Ovary (tissue), 9 donors: ENCODE data around the gene APBA1. TPM values are rescaled to one million over a fixed set of nuclear protein-coding genes. Genes with fewer than 3 reads are reported as not detected.

Experiments
- DNase-seq, 5 donors: peaks; one replicate each; pipeline ENCODE4 v3.0.0-alpha.2; 2019 to 2020
- H3K27ac ChIP-seq, 2 donors: fragments of 200-600 bp; one replicate each; pipeline versions ENCODE4 v1.5.1 to v1.8.0; 2019 to 2022
- H3K27me3 ChIP-seq: fragments of 200-600 bp; one replicate; pipeline ENCODE4 v1.8.0; 2022
- H3K36me3 ChIP-seq: fragments of 200-600 bp; sonication (generic); one replicate; pipeline ENCODE4 v1.5.1; 2019
- H3K4me1 ChIP-seq: one replicate; pipeline ENCODE4 v1.8.1; 2013; ENCODE audit warnings: mild to moderate bottlenecking, moderate library complexity; ENCODE audit not compliant: insufficient read depth
- H3K4me3 ChIP-seq: fragments of 200-600 bp; sonication (generic); one replicate; pipeline ENCODE4 v1.5.1; 2017
- H3K9me3 ChIP-seq, 2 donors: fragments of 200-600 bp in 1 of 2; sonication (generic) in 1 of 2; one replicate each; pipeline versions ENCODE4 v1.5.1 to v1.8.1; 2013 to 2019; ENCODE audit warnings: mild to moderate bottlenecking in 1 of 2, moderate library complexity in 1 of 2
- CTCF ChIP-seq, 3 donors: fragments of 450-650 bp in 2 of 3; fragments of 200-600 bp in 1 of 3; IDR thresholded peaks; one replicate each; pipeline versions ENCODE4 v1.5.1 to v1.8.0; 2016 to 2022; ENCODE audit warnings: antibody characterized with exemption in 3 of 3, mild to moderate bottlenecking in 1 of 3
- EP300 ChIP-seq: sonication (generic); formaldehyde crosslinking; IDR thresholded peaks from one replicate; pipeline ENCODE4 v1.6.1; 2017; ENCODE audit warnings: antibody characterized with exemption
- POLR2A ChIP-seq: fragments of 450-650 bp; IDR thresholded peaks from one replicate; pipeline ENCODE4 v1.6.1; 2017; ENCODE audit warnings: antibody characterized with exemption, mild to moderate bottlenecking, moderate library complexity
- WGBS, 3 donors: extraction: QIAGEN DNeasy Blood & Tissue Kit in 1 of 3; methylation state at CpG; one replicate each; pipeline versions ENCODE4 v1.1.5 to v1.1.7; 2013 to 2017; 5-methylcytosine and 5-hydroxymethylcytosine counted together
- intact Hi-C, 4 donors: fragments of 100-400 bp; cut with DNase I; formaldehyde crosslinking; loops; one replicate each; pipeline versions ENCODE4 v1.11.0 to v1.15.1; 2022 to 2023
- polyA plus RNA-seq, 2 donors: library from polyadenylated mRNA; stranded (reverse); fragments of 200-250 nt in 1 of 2; fragments of 350-450 nt in 1 of 2; fragmentation: Illumina TruSeq in 1 of 2; extraction: RNeasy Lipid Tissue Mini Kit (QIAGEN cat#74804) in 1 of 2; gene quantifications; one replicate each; pipeline ENCODE4 v1.2.3, GENCODE V29; 2013 to 2014
- total RNA-seq, 7 donors: library from RNA; depleted of rRNA in 2 of 7; stranded (reverse); fragments of >200 nt in 2 of 7; fragmentation: NEBNext Ultra II Directional in 3 of 7; extraction: Animal tissue kit (Norgen Biotek cat#: 25700) in 3 of 7; gene quantifications; one replicate each; pipeline versions ENCODE4 v1.1.0 to v1.2.4, GENCODE V29; 2016 to 2023
- donor health status: DM: no; HTN: no; CAD: no; lungs with moderate emphysema.
- donor health status: DM: no; HTN: no; CAD: no.
- donor health status: Bipolar disorder and iron deficiency.
- donor health status: DM: yes; HTN: yes; CAD: no.
- donor health status: DM: no; HTN: no; CAD: no.
- donor health status: DM: yes; HTN: yes; CAD: no.

The APBA1 gene
- total and polyA plus RNA-seq, 9 donors, result 2.8 to 17.6 (median 12.9) TPM

- 71 to 87% (median 79%) methylated on average over 4 of the region's 4 CpGs for WGBS, 3 donors
- no peak overlapping the region for H3K4me3 ChIP-seq
- intact Hi-C loops, result loop anchor here in 3 of 4 donors (5.0 kb wide), 1 partner anchor 124 kb away; no protein-coding TSS in a partner anchor
These were observed 125.9 kb downstream of the APBA1 start for GRCh38 chr9:69546265-69546664.

GRCh38 chr9:69542942-69543704 lies 129.0 kb downstream of the APBA1 start:
- H3K27me3 ChIP-seq, result no peaks in the 10 kb centered on the region
- WGBS, 3 donors, result 47 to 59% (median 51%) methylated on average over 7 of the region's 7 CpGs
- intact Hi-C loops, result no loop called here

More at GRCh38 chr9:69546265-69546664, 125.9 kb downstream of the APBA1 start:
- TF ChIP-seq POLR2A (no peak), EP300 (no peak), CTCF (IDR thresholded peaks at IDR 0.05) (no peak)
- DNase-seq, result no peak
- Histone ChIP-seq H3K36me3 (no peaks in the 10 kb centered on the region), H3K27me3 (no peaks in the 10 kb centered on the region), H3K9me3 (no peaks in the 10 kb centered on the region), H3K4me1 (no peaks in the 10 kb centered on the region), H3K27ac (no peak overlapping the region)

GRCh38 chr9:69542058-69542457 lies 130.1 kb downstream of the APBA1 start:
- Histone ChIP-seq H3K27ac (no peak overlapping the region), H3K4me1 (no peaks in the 10 kb centered on the region), H3K4me3 (no peak overlapping the region), H3K27me3 (no peaks in the 10 kb centered on the region), H3K9me3 (no peaks in the 10 kb centered on the region), H3K36me3 (no peaks in the 10 kb centered on the region)
- TF ChIP-seq CTCF (IDR thresholded peaks at IDR 0.05) (no peak), POLR2A (no peak), EP300 (no peak)
- intact Hi-C loops, result no loop called here
- no peak for DNase-seq
- WGBS, 3 donors, result 97 to 98% (median 98%) methylated on average over 6 of the region's 6 CpGs

More at GRCh38 chr9:69542942-69543704, 129.0 kb downstream of the APBA1 start:
- Histone ChIP-seq H3K4me3 (no peak overlapping the region), H3K4me1 (no peaks in the 10 kb centered on the region), H3K9me3 (no peaks in the 10 kb centered on the region), H3K27ac (no peak overlapping the region), H3K36me3 (no peaks in the 10 kb centered on the region)
- TF ChIP-seq CTCF (IDR thresholded peaks at IDR 0.05) (no peak), EP300 (no peak), POLR2A (no peak)
- DNase-seq, result no peak

- H3K4me1 ChIP-seq, result no peaks in the 10 kb centered on the region
- TF ChIP-seq EP300 (no peak), CTCF (IDR thresholded peaks at IDR 0.05) (no peak), POLR2A (no peak)
- intact Hi-C loops, result loop anchor here in 2 of 4 donors (10.0 kb wide), 2 partner anchors 111 to 401 kb away; no protein-coding TSS in a partner anchor
- H3K27ac ChIP-seq, result no peak overlapping the region
- H3K27me3 ChIP-seq, result no peaks in the 10 kb centered on the region
- H3K4me3 ChIP-seq, result no peak overlapping the region
- H3K36me3 ChIP-seq, result no peaks in the 10 kb centered on the region
- 51 to 65% (median 57%) methylated on average over 1 of the region's 1 CpG for WGBS, 3 donors
- no peak for DNase-seq
- H3K9me3 ChIP-seq, result no peaks in the 10 kb centered on the region
These were observed 136.3 kb downstream of the APBA1 start for GRCh38 chr9:69535911-69536310.
